Measurements from ENCODE around the gene NFS1.
A peak's percentile ranks its signal among the peaks of the same experiment; 100 is the strongest.
"Not testable (repeated sequence)": the region's sequence is repeated elsewhere in the genome, so short reads cannot be mapped to it uniquely, and the experiment has no call there.

Gene NFS1

GRCh38 chr20:35708502-35708901 is 9.3 kb upstream of the NFS1 start:
- no peak for DNase-seq (ENCODE audit: low spot score)

GRCh38 chr20:35706591-35707529 is 7.7 kb upstream of the NFS1 start:
- not testable (repeated sequence) for DNase-seq (ENCODE audit: low spot score)

- not testable (repeated sequence) for DNase-seq (ENCODE audit: low spot score)
Observed at GRCh38 chr20:35705894-35706293, 6.7 kb upstream of the NFS1 start.

GRCh38 chr20:35704514-35705261 is 5.5 kb upstream of the NFS1 start:
- no peak for DNase-seq (ENCODE audit: low spot score)

- DNase-seq (ENCODE audit: low spot score): no peak
Observed at GRCh38 chr20:35702824-35703695, 3.9 kb upstream of the NFS1 start.

- DNase-seq (ENCODE audit: low spot score): no peak
Observed at GRCh38 chr20:35702051-35702823, 3.1 kb upstream of the NFS1 start.

- no peak for DNase-seq (ENCODE audit: low spot score)
Observed at GRCh38 chr20:35700625-35701148, 1.5 kb upstream of the NFS1 start.

- no peak for DNase-seq (ENCODE audit: low spot score)
Observed at GRCh38 chr20:35699957-35700624, 939 bp upstream of the NFS1 start.

GRCh38 chr20:35698298-35699126 is 640 bp downstream of the NFS1 start:
- DNase-seq (ENCODE audit: low spot score): peak; percentile 50

- no peak for DNase-seq (ENCODE audit: low spot score)
Observed at GRCh38 chr20:35697696-35698297, 1.4 kb downstream of the NFS1 start.

- DNase-seq (ENCODE audit: low spot score): no peak
Observed at GRCh38 chr20:35695978-35696377, 3.2 kb downstream of the NFS1 start.

GRCh38 chr20:35695245-35695749 is 3.9 kb downstream of the NFS1 start:
- DNase-seq (ENCODE audit: low spot score): no peak

GRCh38 chr20:35690265-35690664 is 8.9 kb downstream of the NFS1 start:
- DNase-seq (ENCODE audit: low spot score): no peak

- not testable (repeated sequence) for DNase-seq (ENCODE audit: low spot score)
Observed at GRCh38 chr20:35686872-35687271, 12.3 kb downstream of the NFS1 start.

GRCh38 chr20:35685368-35685767 is 13.8 kb downstream of the NFS1 start:
- DNase-seq (ENCODE audit: low spot score): not testable (repeated sequence)

GRCh38 chr20:35681960-35682359 is 17.2 kb downstream of the NFS1 start:
- DNase-seq (ENCODE audit: low spot score): no peak

GRCh38 chr20:35680452-35681183 is 18.5 kb downstream of the NFS1 start:
- no peak for DNase-seq (ENCODE audit: low spot score)

- DNase-seq (ENCODE audit: low spot score): no peak
Observed at GRCh38 chr20:35674921-35675320, 24.2 kb downstream of the NFS1 start.
